Mesodermal cell (in vitro differentiated cells): ENCODE results near the gene PRCC.

Source experiments
- H3K27ac ChIP-seq: 2 replicates; pipeline ENCODE4 v1.7.0; 2013; ENCODE audit warnings: mild to moderate bottlenecking, low read depth, low read length, moderate library complexity; ENCODE audit not compliant: severe bottlenecking
- H3K36me3 ChIP-seq: 2 replicates; pipeline ENCODE4 v1.7.1; 2013; ENCODE audit warnings: mild to moderate bottlenecking, low read length, moderate library complexity; ENCODE audit not compliant: control insufficient read depth, insufficient read depth
- H3K4me1 ChIP-seq: one replicate; pipeline ENCODE4 v1.7.1; 2013; ENCODE audit warnings: mild to moderate bottlenecking, low read length; ENCODE audit not compliant: insufficient read depth, control insufficient read depth, poor library complexity, severe bottlenecking
- H3K4me3 ChIP-seq: 2 replicates; pipeline ENCODE4 v1.7.0; 2013; ENCODE audit warnings: low read length, control low read depth, mild to moderate bottlenecking; ENCODE audit not compliant: insufficient read depth, poor library complexity, severe bottlenecking; ENCODE audit errors: extremely low read depth
- H3K9me3 ChIP-seq: 2 replicates; pipeline ENCODE4 v1.7.1; 2013; ENCODE audit warnings: mild to moderate bottlenecking, low read length, moderate library complexity; ENCODE audit not compliant: control insufficient read depth
- WGBS, 2 experiments: methylation state at CpG; one replicate each; pipeline ENCODE4 v1.1.5; 2013; ENCODE audit warnings: missing lambda C conversion rate in 2 of 2; ENCODE audit not compliant: insufficient coverage in 2 of 2; 5-methylcytosine and 5-hydroxymethylcytosine counted together

The PRCC gene

GRCh38 chr1:156785458-156785857, 18.1 kb downstream of the PRCC start:
- no peak overlapping the region for H3K4me3 ChIP-seq
- 95% methylated on average over 3 of the region's 6 CpGs; no CpG with 5 or more reads in 1 of the 2 experiments for WGBS, 2 experiments
- no peak overlapping the region for H3K27ac ChIP-seq
- H3K36me3 ChIP-seq, result peaks cover 86% of the 10 kb centered on the region
- no peaks in the 10 kb centered on the region for H3K9me3 ChIP-seq
- H3K4me1 ChIP-seq, result peaks cover 8% of the 10 kb centered on the region

DNA sequence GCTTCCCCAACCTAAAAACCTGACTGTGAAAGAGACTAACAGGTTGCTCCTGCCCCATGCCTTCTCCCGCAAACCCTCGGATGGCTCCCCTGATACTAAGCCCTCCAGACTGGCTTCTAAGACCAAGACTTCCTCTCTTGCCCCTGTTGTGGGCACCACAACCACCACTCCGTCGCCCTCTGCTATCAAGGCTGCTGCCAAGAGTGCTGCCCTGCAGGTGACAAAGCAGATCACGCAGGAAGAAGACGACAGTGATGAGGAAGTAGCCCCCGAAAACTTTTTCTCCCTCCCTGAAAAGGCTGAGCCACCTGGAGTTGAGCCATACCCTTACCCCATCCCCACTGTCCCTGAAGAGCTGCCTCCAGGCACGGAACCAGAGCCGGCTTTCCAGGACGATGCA, 19.3 kb downstream of the PRCC start:
- H3K36me3 ChIP-seq, result peaks cover 85% of the 10 kb centered on the region
- no peaks in the 10 kb centered on the region for H3K9me3 ChIP-seq
- 100% methylated on average over 7 to 10 of the region's 10 CpGs for WGBS, 2 experiments
- no peak overlapping the region for H3K27ac ChIP-seq
- H3K4me3 ChIP-seq, result no peak overlapping the region
- no peaks in the 10 kb centered on the region for H3K4me1 ChIP-seq

DNA sequence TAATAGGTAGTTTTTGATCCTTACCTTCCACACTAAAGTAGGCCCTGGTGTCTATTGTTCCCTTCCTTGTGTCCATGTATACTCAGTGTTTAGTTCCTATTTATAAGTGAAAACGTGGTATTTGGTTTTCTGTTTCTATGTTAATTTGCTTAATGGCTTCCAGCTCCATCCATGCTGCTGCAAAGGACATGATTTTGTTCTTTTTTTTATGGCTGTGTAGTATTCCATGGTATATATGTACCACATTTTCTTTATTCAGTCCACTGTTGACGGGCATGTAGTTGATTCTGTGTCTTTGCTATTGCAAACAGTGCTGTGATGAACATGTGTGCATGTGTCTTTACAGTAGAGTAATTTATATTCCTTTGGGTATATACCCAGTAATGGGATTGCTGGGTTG, 20.8 kb downstream of the PRCC start:
- no peak overlapping the region for H3K4me3 ChIP-seq
- WGBS, 2 experiments, result 83% methylated on average over 1 of the region's 2 CpGs; no CpG with 5 or more reads in 1 of the 2 experiments
- H3K4me1 ChIP-seq, result peaks cover 4% of the 10 kb centered on the region
- H3K36me3 ChIP-seq, result peaks cover 85% of the 10 kb centered on the region
- H3K27ac ChIP-seq, result no peak overlapping the region
- H3K9me3 ChIP-seq, result no peaks in the 10 kb centered on the region

DNA sequence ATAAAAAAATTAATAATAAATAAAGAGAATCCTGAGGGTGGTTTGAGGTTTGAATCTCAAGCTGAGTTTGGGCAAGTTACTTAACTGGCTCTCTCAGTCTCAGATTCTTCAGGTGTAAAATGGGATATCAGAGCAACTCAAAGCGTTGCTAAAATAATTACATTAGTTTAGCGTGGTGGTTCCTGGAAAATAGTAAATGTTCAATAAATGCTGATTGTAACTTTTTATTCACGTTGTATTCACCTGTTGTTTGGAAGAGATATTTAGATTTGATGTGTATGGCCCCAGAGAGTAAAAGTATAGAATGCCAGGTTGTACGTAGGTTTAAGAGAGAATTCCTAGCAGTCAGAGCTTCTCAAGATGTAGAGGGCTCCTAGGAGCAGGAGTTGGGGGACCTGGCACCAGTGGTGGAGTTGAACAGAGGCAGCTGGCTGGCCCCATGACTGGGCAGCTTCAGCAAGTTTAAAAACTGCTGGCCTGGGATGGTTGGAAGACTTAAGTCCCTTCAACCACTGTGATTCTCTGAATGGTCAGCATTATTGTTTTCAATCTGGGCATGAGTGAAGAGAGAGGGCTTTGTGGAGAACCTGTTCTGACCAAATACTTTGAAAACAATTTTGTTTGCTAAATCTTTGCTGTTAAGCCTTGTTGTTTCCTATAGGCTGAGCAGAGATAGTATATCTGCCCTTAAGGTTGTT, 22.4 kb downstream of the PRCC start:
- no peak overlapping the region for H3K4me3 ChIP-seq
- H3K9me3 ChIP-seq, result no peaks in the 10 kb centered on the region
- H3K4me1 ChIP-seq, result peaks cover 20% of the 10 kb centered on the region
- 95 to 98% methylated on average over 4 of the region's 4 CpGs for WGBS, 2 experiments
- no peak overlapping the region for H3K27ac ChIP-seq
- peaks cover 88% of the 10 kb centered on the region for H3K36me3 ChIP-seq

DNA sequence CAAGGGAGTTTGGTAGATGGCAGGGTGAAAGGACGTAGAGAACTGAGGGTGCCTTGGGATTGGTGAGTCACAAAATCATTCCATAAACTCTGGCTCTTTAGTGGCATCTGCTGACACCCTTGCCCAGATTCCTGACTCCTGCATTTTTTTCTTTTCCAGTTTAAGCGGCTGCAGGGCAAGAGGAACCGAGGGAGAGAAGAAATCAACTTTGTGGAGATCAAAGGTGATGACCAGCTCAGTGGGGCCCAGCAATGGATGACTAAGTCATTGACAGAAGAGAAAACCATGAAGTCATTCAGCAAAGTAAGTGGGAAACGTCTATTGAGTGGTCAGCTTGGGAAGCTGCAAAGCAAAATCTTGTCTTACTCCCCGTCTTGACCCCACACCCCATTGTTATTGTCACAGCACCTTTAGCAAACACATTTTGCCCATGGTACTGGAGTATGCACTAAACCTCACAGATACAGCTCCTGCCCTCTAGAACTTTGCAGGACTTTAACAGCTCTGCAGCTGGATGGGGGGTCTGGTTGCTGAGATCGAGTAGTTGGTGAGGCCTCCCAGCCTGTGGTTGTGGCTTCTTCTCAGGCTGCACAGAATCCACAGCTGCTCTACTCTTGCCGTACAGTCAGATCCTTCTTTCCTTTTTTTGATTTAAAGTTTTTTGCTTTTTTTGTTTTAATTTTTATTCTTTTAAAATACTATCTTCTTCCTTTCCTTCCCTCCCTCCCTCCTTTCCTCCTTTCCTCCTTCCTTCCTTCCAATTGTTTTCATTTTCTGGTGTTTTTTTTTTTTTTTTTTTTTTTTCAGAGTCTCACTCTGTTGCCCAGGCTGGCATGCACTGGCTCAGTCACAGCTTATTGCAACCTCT, 27.4 kb downstream of the PRCC start:
- no peak overlapping the region for H3K4me3 ChIP-seq
- peak overlapping the region; percentile 13 for H3K27ac ChIP-seq
- peaks cover 37% of the 10 kb centered on the region for H3K4me1 ChIP-seq
- 72 to 84% methylated on average over 2 to 6 of the region's 7 CpGs for WGBS, 2 experiments
- H3K9me3 ChIP-seq, result no peaks in the 10 kb centered on the region
- peaks cover 87% of the 10 kb centered on the region for H3K36me3 ChIP-seq

DNA sequence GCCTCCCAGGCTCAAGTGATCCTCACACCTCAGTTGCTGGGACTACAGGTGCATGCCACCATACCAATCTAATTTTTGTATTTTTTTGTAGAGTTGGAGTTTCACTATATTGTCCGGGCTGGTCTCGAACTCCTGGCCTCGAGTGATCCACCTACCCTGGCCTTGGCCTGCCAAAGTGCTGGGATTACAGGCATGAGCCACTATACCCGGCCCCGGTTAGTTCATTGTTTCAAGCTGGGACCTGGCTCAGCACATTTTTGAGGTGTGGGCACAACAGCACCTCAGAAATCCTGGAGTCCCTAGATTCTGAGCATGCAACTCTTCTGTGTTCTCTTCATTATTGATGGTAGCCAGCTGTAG, 28.0 kb downstream of the PRCC start:
- no peaks in the 10 kb centered on the region for H3K9me3 ChIP-seq
- 94 to 95% methylated on average over 5 of the region's 5 CpGs for WGBS, 2 experiments
- H3K36me3 ChIP-seq, result peaks cover 87% of the 10 kb centered on the region

GRCh38 chr1:156795787-156796186, 28.5 kb downstream of the PRCC start:
- peaks cover 37% of the 10 kb centered on the region for H3K4me1 ChIP-seq
- WGBS, 2 experiments, result 89 to 98% methylated on average over 5 of the region's 7 CpGs
- H3K27ac ChIP-seq, result peak overlapping the region; percentile 19
- H3K9me3 ChIP-seq, result no peaks in the 10 kb centered on the region
- H3K4me3 ChIP-seq, result no peak overlapping the region
- H3K36me3 ChIP-seq, result peaks cover 89% of the 10 kb centered on the region

More for the DNA sequence above, 28.0 kb downstream of the PRCC start:
- no peak overlapping the region for H3K4me3 ChIP-seq
- H3K4me1 ChIP-seq, result peaks cover 37% of the 10 kb centered on the region
- H3K27ac ChIP-seq, result peak overlapping the region; percentile 19

- Histone ChIP-seq H3K9me3 (no peaks in the 10 kb centered on the region), H3K4me1 (peaks cover 44% of the 10 kb centered on the region), H3K36me3 (peaks cover 89% of the 10 kb centered on the region), H3K4me3 (no peak overlapping the region), H3K27ac (no peak overlapping the region)
- 96 to 98% methylated on average over 6 to 8 of the region's 8 CpGs for WGBS, 2 experiments
Measured at GRCh38 chr1:156796340-156797097, 29.2 kb downstream of the PRCC start.

DNA sequence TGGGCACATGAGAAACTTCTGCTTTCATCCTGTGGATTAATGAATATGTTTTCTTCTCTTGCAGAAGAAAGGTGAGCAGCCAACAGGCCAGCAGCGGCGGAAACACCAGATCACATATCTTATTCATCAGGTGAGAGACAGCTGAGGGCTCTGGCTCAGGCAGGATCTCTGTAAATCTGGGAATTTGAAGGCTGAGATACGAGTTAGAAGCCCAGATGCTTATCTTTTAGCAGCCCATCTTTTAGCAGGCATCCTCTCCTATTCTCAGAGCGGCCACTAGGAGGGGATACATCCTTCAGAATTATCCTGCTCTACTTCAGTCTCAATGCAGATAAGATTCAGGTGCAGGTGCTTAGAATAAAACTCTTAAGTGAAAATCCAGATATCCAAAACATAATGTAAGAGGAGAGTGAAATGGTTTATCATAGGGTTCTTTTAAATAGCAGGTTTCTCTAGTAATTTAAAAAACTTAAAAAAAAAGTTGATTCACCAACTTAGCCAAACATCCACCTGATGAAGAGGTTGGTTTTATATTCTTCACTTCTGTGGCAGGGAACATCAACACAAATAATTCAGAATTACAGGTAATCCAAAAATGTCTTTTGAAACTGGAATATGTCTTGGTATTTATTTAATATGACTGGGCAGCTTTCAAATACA, 30.0 kb downstream of the PRCC start:
- Histone ChIP-seq H3K4me1 (peaks cover 47% of the 10 kb centered on the region), H3K9me3 (no peaks in the 10 kb centered on the region), H3K4me3 (no peak overlapping the region), H3K36me3 (peaks cover 88% of the 10 kb centered on the region), H3K27ac (no peak overlapping the region)
- 21 to 80% methylated on average over 2 to 3 of the region's 4 CpGs for WGBS, 2 experiments

- Histone ChIP-seq H3K4me3 (no peak overlapping the region), H3K36me3 (peaks cover 47% of the 10 kb centered on the region), H3K27ac (peak overlapping the region; percentile 45), H3K4me1 (peaks cover 25% of the 10 kb centered on the region), H3K9me3 (no peaks in the 10 kb centered on the region)
- 78 to 92% methylated on average over 4 of the region's 7 CpGs for WGBS, 2 experiments
Measured at GRCh38 chr1:156801409-156802121, 34.2 kb downstream of the PRCC start.
